Measurements from ENCODE around the gene LAMA4. TPM values are rescaled to one million over a fixed set of nuclear protein-coding genes. Genes with fewer than 3 reads are reported as not detected.
A peak's percentile ranks its signal among the peaks of the same experiment; 100 is the strongest.

The LAMA4 gene
- total and polyA plus RNA-seq, 2 donors, result 3.0 to 15.2 TPM

- WGBS, result over 99% methylated on average over 2 of the region's 2 CpGs
- H3K9me3 ChIP-seq (ENCODE audit: control insufficient read depth in 2 of 2, insufficient read depth in 1 of 2, low read length in 1 of 2), result no peaks in the 10 kb centered on the region
- no peak overlapping the region for H3K4me3 ChIP-seq (ENCODE audit: low read length in 2 of 2)
- H3K36me3 ChIP-seq (ENCODE audit: control insufficient read depth in 2 of 2, insufficient read depth in 2 of 2, low read length in 1 of 2), result no peaks in the 10 kb centered on the region
- no peak for DNase-seq (ENCODE audit: low read depth in 6 of 9, low spot score in 9 of 9)
- no peaks in the 10 kb centered on the region for H3K27me3 ChIP-seq (ENCODE audit: control insufficient read depth in 2 of 2, insufficient read depth in 1 of 2, low read length in 1 of 2)
- H3K27ac ChIP-seq (ENCODE audit: low read depth in 1 of 2, low read length in 1 of 2), result no peak overlapping the region
- H3K4me1 ChIP-seq (ENCODE audit: control insufficient read depth in 2 of 2, insufficient read depth in 2 of 2, low read length in 2 of 2), result peaks cover 5 to 15% of the 10 kb centered on the region in 2 donors
These were observed 13.7 kb upstream of the LAMA4 start for GRCh38 chr6:112268019-112268418.

DNA sequence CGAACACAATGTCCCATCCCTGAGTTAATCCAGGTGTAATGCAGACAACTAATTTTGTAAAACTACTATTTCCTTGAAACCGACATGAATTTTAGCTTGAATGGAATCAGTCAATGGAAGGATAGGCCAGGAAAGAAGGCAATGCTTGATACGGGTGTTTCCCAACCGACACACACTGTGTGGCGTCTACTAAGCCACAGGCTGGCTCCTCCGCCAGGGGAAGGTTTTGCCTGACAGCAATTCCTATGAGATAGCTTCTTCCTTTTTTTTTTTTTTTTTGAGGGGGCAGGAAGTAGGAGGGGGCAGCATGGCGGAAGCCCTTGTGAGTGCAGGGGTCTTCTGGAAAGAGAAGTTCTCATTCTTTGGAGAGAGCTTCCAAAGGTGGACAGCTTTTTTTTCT is 12.0 kb upstream of the LAMA4 start:
- Histone ChIP-seq H3K27ac (ENCODE audit: low read depth in 1 of 2, low read length in 1 of 2) (no peak overlapping the region), H3K27me3 (ENCODE audit: control insufficient read depth in 2 of 2, insufficient read depth in 1 of 2, low read length in 1 of 2) (no peaks in the 10 kb centered on the region), H3K4me3 (ENCODE audit: low read length in 2 of 2) (no peak overlapping the region), H3K36me3 (ENCODE audit: control insufficient read depth in 2 of 2, insufficient read depth in 2 of 2, low read length in 1 of 2) (no peaks in the 10 kb centered on the region), H3K9me3 (ENCODE audit: control insufficient read depth in 2 of 2, insufficient read depth in 1 of 2, low read length in 1 of 2) (no peaks in the 10 kb centered on the region), H3K4me1 (ENCODE audit: control insufficient read depth in 2 of 2, insufficient read depth in 2 of 2, low read length in 2 of 2) (peaks cover 5 to 15% of the 10 kb centered on the region in 2 donors)
- WGBS, result 72% methylated on average over 7 of the region's 7 CpGs
- DNase-seq (ENCODE audit: low read depth in 6 of 9, low spot score in 9 of 9), result no peak

DNA sequence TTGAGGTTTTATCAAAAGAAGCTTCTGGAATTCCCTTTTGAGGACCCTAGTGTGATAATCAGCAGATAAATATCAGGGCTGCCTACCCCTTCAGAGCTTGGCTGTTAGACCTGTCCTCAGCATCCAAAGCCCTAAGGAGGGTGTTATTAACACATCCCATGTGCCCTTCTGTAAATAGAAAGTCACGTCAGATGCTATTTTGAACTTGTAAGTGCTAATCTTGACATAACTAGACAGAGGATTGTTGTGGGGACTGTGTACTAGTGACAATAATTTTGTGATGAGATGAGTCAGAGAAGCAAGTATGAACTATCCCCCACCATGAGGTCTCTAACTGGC is 4.9 kb upstream of the LAMA4 start:
- H3K27me3 ChIP-seq (ENCODE audit: control insufficient read depth in 2 of 2, insufficient read depth in 1 of 2, low read length in 1 of 2), result peaks cover 0 to 11% of the 10 kb centered on the region in 2 donors
- WGBS, result 95% methylated on average over 1 of the region's 1 CpG
- H3K9me3 ChIP-seq (ENCODE audit: control insufficient read depth in 2 of 2, insufficient read depth in 1 of 2, low read length in 1 of 2), result no peaks in the 10 kb centered on the region
- peaks cover 0 to 11% of the 10 kb centered on the region in 2 donors for H3K4me1 ChIP-seq (ENCODE audit: control insufficient read depth in 2 of 2, insufficient read depth in 2 of 2, low read length in 2 of 2)
- no peak for DNase-seq (ENCODE audit: low read depth in 6 of 9, low spot score in 9 of 9)
- H3K36me3 ChIP-seq (ENCODE audit: control insufficient read depth in 2 of 2, insufficient read depth in 2 of 2, low read length in 1 of 2), result no peaks in the 10 kb centered on the region
- no peak overlapping the region for H3K4me3 ChIP-seq (ENCODE audit: low read length in 2 of 2)
- H3K27ac ChIP-seq (ENCODE audit: low read depth in 1 of 2, low read length in 1 of 2), result no peak overlapping the region

DNA sequence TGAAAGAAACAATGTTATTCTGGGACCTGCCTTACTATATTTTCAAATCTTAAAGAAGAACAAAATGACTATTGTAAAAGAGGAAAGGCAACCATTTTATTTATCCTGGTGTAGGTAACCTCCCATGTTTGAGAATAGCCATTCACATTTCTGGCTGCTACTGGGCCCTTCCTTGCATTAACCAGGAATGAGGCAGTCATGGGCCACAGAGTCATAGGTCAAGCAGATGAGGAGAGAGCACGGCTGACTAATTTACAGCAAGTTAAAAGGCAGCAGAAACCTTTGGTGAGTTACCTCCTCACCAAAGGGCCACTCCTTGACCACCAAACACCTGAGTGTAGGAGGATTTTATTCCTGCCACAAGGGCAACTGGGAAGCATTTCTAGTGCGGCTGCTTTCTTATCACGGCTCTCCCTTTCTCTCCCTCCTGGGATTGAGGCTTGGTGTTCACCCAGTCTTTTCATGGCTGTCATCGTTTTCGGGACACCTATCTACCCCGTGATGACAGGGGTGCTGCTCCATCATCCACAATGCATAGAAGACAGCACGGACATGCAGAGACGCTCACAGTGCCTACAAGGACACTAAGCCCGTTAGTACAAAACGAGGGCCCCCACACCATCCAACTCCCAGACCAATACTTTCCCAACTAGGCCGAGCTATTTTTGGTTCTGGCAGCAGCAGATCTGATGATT is 4.4 kb upstream of the LAMA4 start:
- WGBS, result 97% methylated on average over 11 of the region's 11 CpGs

GRCh38 chr6:112257178-112257855 is 3.0 kb upstream of the LAMA4 start:
- DNase-seq (ENCODE audit: low read depth in 6 of 9, low spot score in 9 of 9), result no peak
- no peaks in the 10 kb centered on the region for H3K9me3 ChIP-seq (ENCODE audit: control insufficient read depth in 2 of 2, insufficient read depth in 1 of 2, low read length in 1 of 2)
- H3K4me1 ChIP-seq (ENCODE audit: control insufficient read depth in 2 of 2, insufficient read depth in 2 of 2, low read length in 2 of 2), result peaks cover 0 to 19% of the 10 kb centered on the region in 2 donors
- peaks cover 2 to 30% of the 10 kb centered on the region in 2 donors for H3K27me3 ChIP-seq (ENCODE audit: control insufficient read depth in 2 of 2, insufficient read depth in 1 of 2, low read length in 1 of 2)
- H3K27ac ChIP-seq (ENCODE audit: low read depth in 1 of 2, low read length in 1 of 2), result no peak overlapping the region
- WGBS, result 95% methylated on average over 7 of the region's 7 CpGs
- no peak overlapping the region for H3K4me3 ChIP-seq (ENCODE audit: low read length in 2 of 2)
- H3K36me3 ChIP-seq (ENCODE audit: control insufficient read depth in 2 of 2, insufficient read depth in 2 of 2, low read length in 1 of 2), result no peaks in the 10 kb centered on the region

More for the DNA sequence above, 4.4 kb upstream of the LAMA4 start:
- Histone ChIP-seq H3K27ac (ENCODE audit: low read depth in 1 of 2, low read length in 1 of 2) (no peak overlapping the region), H3K27me3 (ENCODE audit: control insufficient read depth in 2 of 2, insufficient read depth in 1 of 2, low read length in 1 of 2) (peaks cover 0 to 16% of the 10 kb centered on the region in 2 donors), H3K36me3 (ENCODE audit: control insufficient read depth in 2 of 2, insufficient read depth in 2 of 2, low read length in 1 of 2) (no peaks in the 10 kb centered on the region), H3K4me3 (ENCODE audit: low read length in 2 of 2) (no peak overlapping the region), H3K9me3 (ENCODE audit: control insufficient read depth in 2 of 2, insufficient read depth in 1 of 2, low read length in 1 of 2) (no peaks in the 10 kb centered on the region), H3K4me1 (ENCODE audit: control insufficient read depth in 2 of 2, insufficient read depth in 2 of 2, low read length in 2 of 2) (peaks cover 0 to 15% of the 10 kb centered on the region in 2 donors)
- DNase-seq (ENCODE audit: low read depth in 6 of 9, low spot score in 9 of 9), result no peak

DNA sequence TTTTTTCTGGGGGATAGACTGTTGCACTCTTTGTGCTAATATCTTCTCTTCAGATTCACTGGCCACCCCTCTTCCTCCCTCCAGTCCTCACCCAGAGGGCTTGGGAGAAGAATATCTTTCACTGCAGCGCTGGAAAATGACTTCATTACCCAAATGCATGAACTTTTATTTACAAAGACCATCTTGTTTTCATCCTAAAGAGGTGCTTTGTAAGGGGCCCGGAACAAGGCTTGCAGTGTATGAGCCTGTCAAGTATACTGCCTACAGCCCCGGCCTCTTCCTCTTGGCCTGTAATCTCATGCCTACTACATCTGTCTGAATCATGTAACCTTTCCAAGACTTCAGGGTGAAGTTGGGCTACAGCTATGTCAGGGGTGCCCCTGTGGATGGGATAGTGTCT is 554 bp upstream of the LAMA4 start:
- H3K4me3 ChIP-seq (ENCODE audit: low read length in 2 of 2), result no peak overlapping the region
- H3K27ac ChIP-seq (ENCODE audit: low read depth in 1 of 2, low read length in 1 of 2), result no peak overlapping the region
- peaks cover 2 to 30% of the 10 kb centered on the region in 2 donors for H3K27me3 ChIP-seq (ENCODE audit: control insufficient read depth in 2 of 2, insufficient read depth in 1 of 2, low read length in 1 of 2)
- no peaks in the 10 kb centered on the region for H3K9me3 ChIP-seq (ENCODE audit: control insufficient read depth in 2 of 2, insufficient read depth in 1 of 2, low read length in 1 of 2)
- H3K4me1 ChIP-seq (ENCODE audit: control insufficient read depth in 2 of 2, insufficient read depth in 2 of 2, low read length in 2 of 2), result peaks cover 0 to 19% of the 10 kb centered on the region in 2 donors
- 95% methylated on average over 3 of the region's 3 CpGs for WGBS
- no peak for DNase-seq (ENCODE audit: low read depth in 6 of 9, low spot score in 9 of 9)
- no peaks in the 10 kb centered on the region for H3K36me3 ChIP-seq (ENCODE audit: control insufficient read depth in 2 of 2, insufficient read depth in 2 of 2, low read length in 1 of 2)

DNA sequence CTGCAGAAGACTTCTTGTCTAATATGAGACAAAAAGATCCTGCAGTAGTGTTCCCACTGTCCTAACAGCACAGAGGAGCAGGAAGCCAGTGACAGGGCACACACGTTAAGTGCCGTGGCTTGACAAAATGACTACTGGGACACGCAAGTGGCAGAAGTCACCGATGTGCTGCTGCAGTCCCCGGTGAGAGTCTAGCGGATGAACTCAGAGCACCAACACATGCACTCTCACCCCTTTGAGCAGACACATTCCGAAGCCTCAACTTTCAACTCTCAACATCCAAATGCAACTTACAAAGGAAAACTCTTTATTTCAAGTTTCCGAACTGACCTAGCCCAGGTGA is 898 bp downstream of the LAMA4 start:
- peak overlapping the region in 1 of 2 donors; percentile 2 for H3K27ac ChIP-seq (ENCODE audit: low read depth in 1 of 2, low read length in 1 of 2)
- peak in 2 of 9 donors; percentile 23 to 35 for DNase-seq (ENCODE audit: low read depth in 6 of 9, low spot score in 9 of 9)
- peaks cover 0 to 19% of the 10 kb centered on the region in 2 donors for H3K4me1 ChIP-seq (ENCODE audit: control insufficient read depth in 2 of 2, insufficient read depth in 2 of 2, low read length in 2 of 2)
- peak overlapping the region; percentile 44 to 52 for H3K4me3 ChIP-seq (ENCODE audit: low read length in 2 of 2)
- WGBS, result 15% methylated on average over 8 of the region's 8 CpGs
- no peaks in the 10 kb centered on the region for H3K9me3 ChIP-seq (ENCODE audit: control insufficient read depth in 2 of 2, insufficient read depth in 1 of 2, low read length in 1 of 2)
- no peaks in the 10 kb centered on the region for H3K36me3 ChIP-seq (ENCODE audit: control insufficient read depth in 2 of 2, insufficient read depth in 2 of 2, low read length in 1 of 2)
- peaks cover 2 to 30% of the 10 kb centered on the region in 2 donors for H3K27me3 ChIP-seq (ENCODE audit: control insufficient read depth in 2 of 2, insufficient read depth in 1 of 2, low read length in 1 of 2)

DNA sequence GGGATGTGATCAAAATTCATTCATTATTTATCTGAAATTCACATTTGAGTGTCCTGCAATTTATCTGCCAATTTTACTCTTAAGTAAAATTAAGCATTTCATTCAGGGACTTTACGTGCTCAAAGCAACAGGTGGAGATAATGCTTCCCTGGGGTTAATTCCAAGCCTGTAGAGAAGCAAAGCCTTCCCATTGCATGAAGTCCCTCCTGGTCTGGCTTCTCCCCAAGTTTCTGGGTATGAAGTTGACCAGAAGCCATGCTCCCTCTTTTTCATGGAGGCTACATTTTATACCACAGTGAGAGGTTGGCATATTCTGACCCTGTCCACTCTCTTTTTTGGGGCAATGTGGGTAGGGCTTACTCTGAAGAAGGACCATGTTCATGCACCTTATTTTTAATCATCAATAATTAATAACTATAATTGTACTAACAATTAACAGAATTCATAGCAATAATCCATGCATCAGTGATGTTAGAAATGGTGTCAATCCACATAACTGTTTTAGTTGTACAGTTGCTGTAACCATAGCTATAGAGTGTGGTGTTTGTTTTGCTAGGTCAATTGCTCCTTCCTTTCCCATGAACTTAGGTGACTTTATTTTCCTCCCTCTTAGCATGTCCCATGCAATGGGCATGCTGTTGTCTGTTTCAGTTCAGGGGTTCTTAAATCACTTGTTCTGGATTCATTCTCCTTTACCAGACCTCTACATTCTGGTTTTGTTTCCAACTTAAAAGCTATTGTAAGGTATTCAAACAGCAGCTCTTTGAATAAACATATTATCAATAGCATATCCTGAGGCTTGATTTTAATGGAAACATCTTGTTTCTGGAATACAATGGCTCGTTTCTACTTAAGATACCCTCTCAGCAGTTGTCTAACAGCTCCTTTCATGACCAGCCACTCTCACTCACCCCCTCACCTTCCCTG is 1.5 kb downstream of the LAMA4 start:
- Histone ChIP-seq H3K36me3 (ENCODE audit: control insufficient read depth in 2 of 2, insufficient read depth in 2 of 2, low read length in 1 of 2) (no peaks in the 10 kb centered on the region), H3K4me3 (ENCODE audit: low read length in 2 of 2) (peak overlapping the region in 1 of 2 donors; percentile 52), H3K9me3 (ENCODE audit: control insufficient read depth in 2 of 2, insufficient read depth in 1 of 2, low read length in 1 of 2) (no peaks in the 10 kb centered on the region), H3K4me1 (ENCODE audit: control insufficient read depth in 2 of 2, insufficient read depth in 2 of 2, low read length in 2 of 2) (peaks cover 0 to 19% of the 10 kb centered on the region in 2 donors), H3K27me3 (ENCODE audit: control insufficient read depth in 2 of 2, insufficient read depth in 1 of 2, low read length in 1 of 2) (peaks cover 2 to 30% of the 10 kb centered on the region in 2 donors), H3K27ac (ENCODE audit: low read depth in 1 of 2, low read length in 1 of 2) (no peak overlapping the region)
- DNase-seq (ENCODE audit: low read depth in 6 of 9, low spot score in 9 of 9), result no peak
- 76% methylated on average over 2 of the region's 2 CpGs for WGBS
